ENCODE measurements around the gene GALNT10.

The GALNT10 gene

GRCh38 chr5:154179846-154180710 is 10.5 kb upstream of the GALNT10 start:
- DNase-seq: peak; percentile 30

DNA sequence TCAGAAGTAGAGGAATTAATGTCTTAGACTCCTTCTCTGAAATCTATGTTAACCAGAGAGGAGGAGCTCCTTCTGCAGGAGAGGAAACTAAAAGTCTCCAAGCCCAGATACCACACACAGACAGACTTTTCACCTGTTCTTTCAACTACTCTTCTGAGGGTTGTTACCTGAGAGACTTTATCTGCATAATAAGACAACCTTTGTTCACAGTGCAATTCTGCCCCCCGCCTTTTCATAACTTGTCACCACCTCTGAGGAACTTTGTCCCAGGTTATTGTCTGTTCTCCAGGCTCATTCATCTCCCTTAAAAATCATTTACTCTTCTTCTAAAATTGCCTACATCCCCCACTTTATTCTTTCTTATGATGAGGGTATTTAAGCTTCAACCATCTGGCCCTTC is 9.4 kb upstream of the GALNT10 start:
- DNase-seq: no peak

DNA sequence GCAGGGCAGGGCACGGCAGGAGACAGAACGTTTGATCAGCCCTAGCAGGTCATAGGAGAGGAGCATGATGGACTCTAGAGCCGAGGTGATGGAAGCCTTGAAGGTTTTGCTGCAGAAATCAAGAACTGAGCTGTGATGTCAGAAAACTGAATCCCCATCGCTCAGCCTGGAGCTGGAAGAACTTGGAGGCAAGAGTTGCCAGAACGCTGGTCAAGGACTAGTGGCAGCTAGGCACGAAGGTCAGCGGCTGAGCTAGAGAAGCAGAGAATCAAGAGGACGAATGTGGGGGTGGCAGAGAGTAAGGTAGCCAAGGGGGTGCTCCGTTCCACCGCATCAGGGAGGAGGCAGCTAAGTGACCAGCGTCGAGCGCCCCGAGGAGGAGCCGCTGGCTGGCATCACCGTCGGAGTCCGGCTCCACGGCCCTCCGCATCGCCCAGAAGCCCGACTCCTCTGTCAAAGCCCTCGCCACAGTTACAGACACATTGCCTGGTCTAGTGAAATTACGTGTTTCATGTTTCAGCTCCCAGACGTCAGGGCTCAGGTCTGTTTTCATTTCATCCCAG is 1.2 kb upstream of the GALNT10 start:
- DNase-seq: no peak

GRCh38 chr5:154189819-154190594 is 526 bp upstream of the GALNT10 start:
- peak; percentile 82 for DNase-seq

GRCh38 chr5:154191467-154192261 is 1.1 kb downstream of the GALNT10 start:
- DNase-seq: peak; percentile 23

GRCh38 chr5:154193283-154193682 is 2.8 kb downstream of the GALNT10 start:
- no peak for DNase-seq

DNA sequence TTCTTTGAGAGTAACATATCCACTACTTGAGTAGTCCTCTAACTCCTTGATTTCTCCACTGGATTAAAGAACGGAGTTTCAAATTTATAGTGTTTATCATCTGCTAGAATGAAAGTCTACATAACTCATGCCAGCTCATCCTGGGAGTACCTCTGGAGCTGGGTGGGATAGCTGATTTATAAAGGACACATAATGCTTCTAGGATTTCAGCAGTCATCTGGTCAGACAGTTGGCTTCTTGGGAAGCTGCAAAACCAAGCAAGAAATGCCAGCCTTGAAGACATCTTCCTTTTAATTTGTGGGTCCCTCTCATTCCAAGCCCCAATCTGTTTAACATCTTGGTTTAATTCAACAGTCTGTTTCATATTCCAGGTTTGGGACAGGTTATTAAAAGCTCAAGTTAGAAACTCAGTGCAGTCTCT is 3.2 kb downstream of the GALNT10 start:
- DNase-seq: no peak

DNA sequence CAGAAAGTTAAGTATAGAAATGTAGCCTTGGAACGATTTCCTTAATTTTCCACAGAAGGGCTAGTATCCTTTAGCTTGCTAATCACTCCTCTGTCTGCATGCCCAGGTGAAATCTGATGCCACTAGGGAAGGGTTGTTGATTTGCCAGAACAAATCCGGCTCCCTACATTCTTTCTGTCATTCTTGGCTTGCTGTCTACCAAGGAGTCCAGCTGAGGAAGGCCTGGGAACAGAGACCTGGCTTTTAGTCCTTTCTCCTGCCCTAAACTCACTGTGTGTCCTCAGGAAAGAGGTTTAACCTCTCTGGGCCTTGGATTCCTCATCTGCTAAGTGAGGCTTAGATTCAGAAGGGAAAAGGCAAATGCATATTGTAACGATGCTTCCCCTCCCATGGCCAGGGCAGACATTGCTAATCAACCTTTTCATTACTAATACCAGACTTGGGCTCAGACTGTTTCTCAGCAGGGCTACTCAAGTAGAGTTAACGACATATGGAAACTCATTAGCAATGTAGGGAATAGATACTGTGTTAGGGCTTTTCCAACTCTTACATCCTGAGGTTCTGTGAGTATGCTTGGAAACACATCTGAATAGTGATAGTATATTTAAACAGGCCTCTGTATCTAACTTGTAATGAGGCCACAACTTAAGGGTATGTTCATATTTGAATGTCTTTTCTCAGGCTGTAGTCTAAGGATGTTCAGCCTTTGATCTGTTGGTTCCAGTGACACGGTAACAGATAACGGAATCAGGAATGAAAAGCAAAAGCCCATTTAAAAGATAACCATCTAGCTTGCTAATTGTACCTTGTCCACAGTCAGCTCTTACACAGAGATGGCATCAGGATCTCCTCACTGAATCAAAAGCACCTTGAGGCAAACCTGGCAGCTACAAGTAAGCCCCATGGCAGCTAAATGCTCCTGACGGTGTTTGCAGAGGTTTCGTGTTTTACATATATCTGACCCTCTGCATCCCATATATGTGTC is 4.1 kb downstream of the GALNT10 start:
- DNase-seq: no peak

DNA sequence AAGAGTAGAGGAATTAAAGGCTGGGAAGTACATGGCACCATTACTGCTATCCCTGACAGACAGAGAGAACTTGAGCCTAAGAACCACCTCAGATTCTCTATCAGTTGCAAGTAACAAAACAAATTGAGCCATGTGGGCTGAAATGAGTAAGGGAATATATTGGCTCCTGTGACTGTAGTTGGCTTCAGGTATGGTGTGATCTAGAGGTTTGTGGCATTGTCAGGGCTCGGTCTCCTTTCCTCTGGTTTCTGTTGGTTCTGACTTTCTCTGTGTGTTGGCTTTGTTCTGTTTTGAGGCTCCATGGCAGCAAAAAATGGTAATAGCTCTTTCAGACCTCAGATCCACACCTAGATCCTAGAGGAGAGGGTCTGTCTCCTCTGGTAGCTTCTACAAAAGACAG is 5.7 kb downstream of the GALNT10 start:
- DNase-seq: no peak

DNA sequence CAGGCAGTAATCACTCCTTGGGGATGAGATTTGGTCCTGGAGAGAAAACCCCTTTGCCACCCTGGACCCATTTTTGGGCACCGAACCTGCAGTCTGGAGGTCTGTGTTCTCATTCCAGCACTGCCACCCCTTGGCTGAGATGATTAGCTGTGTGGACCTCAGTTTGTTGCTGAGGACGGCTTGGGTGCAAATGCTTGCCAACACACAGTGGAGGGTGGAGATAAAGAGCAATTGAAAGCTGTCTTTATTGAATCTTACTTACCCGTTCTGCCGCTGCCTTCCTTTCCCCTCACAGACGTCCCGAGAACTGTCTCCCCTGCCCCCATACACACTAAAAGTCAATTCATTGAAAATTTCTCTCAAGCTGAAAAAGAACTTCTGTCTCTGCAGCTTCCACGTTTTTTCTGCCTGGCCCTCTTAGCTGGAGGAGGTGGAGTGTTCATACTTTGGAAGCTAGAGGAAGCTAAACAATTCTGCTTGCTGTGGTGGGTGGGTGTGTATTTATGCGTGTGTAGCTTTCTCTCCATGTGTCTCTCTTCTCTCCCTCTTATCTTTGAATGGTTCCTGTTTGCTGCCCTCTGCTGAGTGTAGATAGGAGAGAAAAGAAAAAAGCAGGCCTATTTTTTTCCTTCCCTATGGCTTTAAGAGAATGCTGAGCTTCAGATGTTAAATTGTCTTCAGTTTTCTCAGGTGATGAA is 6.6 kb downstream of the GALNT10 start:
- no peak for DNase-seq

DNA sequence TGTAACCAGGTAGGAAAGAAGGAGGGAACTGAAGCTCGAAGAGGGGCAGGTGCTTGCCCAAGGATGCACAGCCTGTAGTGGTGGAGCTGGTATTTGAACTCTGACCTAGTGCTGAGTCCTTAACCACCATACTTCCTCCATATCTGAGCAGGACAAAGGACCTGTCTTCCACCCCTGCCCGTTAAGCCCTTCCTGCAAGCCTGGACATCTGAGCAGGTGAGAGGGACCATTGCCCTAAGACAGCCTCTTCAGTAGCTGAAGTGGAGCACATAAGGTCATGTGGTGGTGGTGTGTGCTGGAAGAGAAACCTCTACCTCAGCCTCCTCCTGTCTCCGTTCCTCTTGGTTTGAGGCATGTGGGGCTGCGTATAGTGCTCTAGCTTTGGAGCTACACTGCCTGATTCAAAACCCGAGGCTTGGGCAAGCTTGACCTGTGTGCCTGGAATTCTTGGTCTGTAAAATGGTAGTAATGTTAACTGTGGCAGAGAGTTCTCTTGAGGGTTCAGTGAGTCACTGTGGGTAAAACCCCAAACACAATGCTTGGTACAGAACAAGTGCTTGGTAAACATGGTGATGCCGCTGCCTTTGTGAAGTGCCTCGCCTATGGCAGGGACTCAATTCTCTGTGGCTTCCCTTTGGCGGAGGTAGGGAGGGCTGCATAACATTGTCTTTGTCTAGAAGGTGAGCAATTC is 7.4 kb downstream of the GALNT10 start:
- DNase-seq: peak; percentile 78

GRCh38 chr5:154198611-154199230 is 8.2 kb downstream of the GALNT10 start:
- no peak for DNase-seq

GRCh38 chr5:154199263-154199662 is 8.7 kb downstream of the GALNT10 start:
- no peak for DNase-seq

- no peak for DNase-seq
Measured at GRCh38 chr5:154199671-154200220, 9.2 kb downstream of the GALNT10 start.

- no peak for DNase-seq
Measured at GRCh38 chr5:154200221-154200620, 9.7 kb downstream of the GALNT10 start.

- DNase-seq: no peak
Measured at GRCh38 chr5:154201108-154201769, 10.7 kb downstream of the GALNT10 start.

DNA sequence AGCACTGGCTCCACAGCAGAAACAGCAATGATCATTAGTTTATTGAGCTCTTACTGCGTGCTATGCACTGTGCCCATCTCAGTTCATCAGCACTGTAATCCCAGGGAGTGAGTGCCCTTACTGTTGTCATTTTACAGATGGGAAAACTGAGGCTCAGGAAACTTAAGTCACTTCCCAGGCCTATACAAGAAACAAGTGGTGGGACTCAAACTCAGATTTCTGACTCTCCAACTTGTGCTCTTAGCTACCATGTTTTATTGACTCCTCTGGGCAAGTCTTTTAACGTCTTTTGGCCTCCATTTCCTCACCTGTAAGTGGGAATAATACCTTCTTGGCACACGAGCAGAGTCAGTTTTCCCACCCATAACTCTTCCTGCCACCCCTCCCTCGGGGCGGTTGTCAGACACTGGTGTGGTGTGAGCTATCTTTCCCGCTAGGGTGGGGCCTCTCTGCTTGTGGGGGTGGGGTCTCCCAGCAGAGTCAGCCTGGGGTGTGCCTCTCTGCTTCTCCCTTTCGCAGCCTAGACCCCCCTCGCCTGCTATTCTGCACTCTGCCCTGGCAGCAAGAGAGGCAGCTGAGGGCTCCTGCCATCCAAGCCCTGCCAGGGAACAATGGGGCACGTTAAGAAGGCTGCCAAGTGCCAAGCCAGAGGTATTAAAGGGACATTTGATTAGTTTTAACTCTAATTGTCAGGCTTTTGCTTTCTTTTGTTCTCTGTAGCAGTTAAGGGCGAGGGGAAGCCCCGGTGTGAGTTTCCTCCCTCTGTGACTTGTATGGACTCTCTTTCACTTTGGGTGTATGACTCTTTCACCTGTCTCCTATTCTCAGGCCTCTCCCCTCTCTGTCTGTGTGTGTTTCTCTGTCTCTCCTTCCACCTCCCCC is 12.1 kb downstream of the GALNT10 start:
- DNase-seq: peak; percentile 71

Data from stimulated activated CD4-positive, alpha-beta T cell treated with anti-CD3 and anti-CD28 coated beads, Interleukin-15, amount 100 ng/mL, for 24 hours (primary cell).